ENCODE results near the gene NUP88. TPM values are rescaled to one million over a fixed set of nuclear protein-coding genes. Genes with fewer than 3 reads are reported as not detected.

Gene NUP88
- polyA plus RNA-seq, 1 experiment, result 44.4 TPM

Other genes starting within 250 kb of the NUP88 start
- 3.1 and 4.1 TPM in 2 replicates for gene ZNF594, start 227.8 kb downstream of the NUP88 start, polyA plus RNA-seq (2011; rRNA removed)
- gene SCIMP, start 184.8 kb downstream of the NUP88 start, polyA plus RNA-seq (2011; rRNA removed), result not detected in 2 replicates
- gene RABEP1, start 137.4 kb downstream of the NUP88 start, polyA plus RNA-seq (2011; rRNA removed), result 14.9 and 29.1 TPM in 2 replicates
- 22.8 and 29.9 TPM in 2 replicates for gene RPAIN, start 520 bp upstream of the NUP88 start, polyA plus RNA-seq (2011; rRNA removed)
- gene C1QBP, start 19.5 kb upstream of the NUP88 start, polyA plus RNA-seq (2011; rRNA removed), result 63.8 and 111 TPM in 2 replicates
- 6.4 and 9.1 TPM in 2 replicates for gene DHX33, start 49.3 kb upstream of the NUP88 start, polyA plus RNA-seq (2011; rRNA removed)
- gene DERL2, start 66.5 kb upstream of the NUP88 start, polyA plus RNA-seq (2011; rRNA removed), result 69.3 and 115 TPM in 2 replicates
- 6.2 and 11.4 TPM in 2 replicates for gene MIS12, start 66.9 kb upstream of the NUP88 start, polyA plus RNA-seq (2011; rRNA removed)
- gene NLRP1, start 164.8 kb upstream of the NUP88 start, polyA plus RNA-seq (2011; rRNA removed), result 21.5 and 29.3 TPM in 2 replicates

Measured in BJ (cell line).